HepG2 (cell line): ENCODE results near the gene CNGA2. TPM values are rescaled to one million over a fixed set of nuclear protein-coding genes. Genes with fewer than 3 reads are reported as not detected.

Experiments used
- NFYB ChIP-seq: sonication (generic); formaldehyde crosslinking; IDR thresholded peaks from 2 replicates; pipeline ENCODE4 v1.4.0; 2020; ENCODE audit warnings: missing genetic modification reagents
- NPAS2 ChIP-seq: sonication (generic); formaldehyde crosslinking; IDR thresholded peaks from 2 replicates; pipeline ENCODE4 v1.8.0; 2022; ENCODE audit warnings: mild to moderate bottlenecking, missing genetic modification reagents, borderline replicate concordance
- ZBTB21 ChIP-seq: sonication (generic); formaldehyde crosslinking; IDR thresholded peaks from 2 replicates; pipeline ENCODE4 v1.4.0; 2020; ENCODE audit warnings: missing genetic modification reagents
- ZNF225 ChIP-seq: sonication (generic); formaldehyde crosslinking; IDR thresholded peaks from 2 replicates; pipeline ENCODE4 v1.4.0; 2020; ENCODE audit warnings: mild to moderate bottlenecking, missing genetic modification reagents
- ZNF615 ChIP-seq: sonication (generic); formaldehyde crosslinking; IDR thresholded peaks from 2 replicates; pipeline ENCODE4 v1.5.0; 2020; ENCODE audit warnings: mild to moderate bottlenecking, missing genetic modification reagents, borderline replicate concordance
- ZSCAN21 ChIP-seq: sonication (generic); formaldehyde crosslinking; IDR thresholded peaks from 2 replicates; pipeline ENCODE4 v1.8.0; 2022; ENCODE audit warnings: mild to moderate bottlenecking, missing genetic modification reagents, moderate library complexity, borderline replicate concordance
- polyA plus RNA-seq, 8 experiments: library from polyadenylated mRNA; depleted of rRNA in 3 of 8; stranded (reverse) in 7 of 8; unstranded in 1 of 8; fragments of >200 nt; fragmentation: Illumina TruSeq in 4 of 8; extraction: Trizol in 4 of 8; gene quantifications; 2 replicates each; pipeline versions ENCODE4 v1.2.1 to v1.2.3, GENCODE V29; 2011 to 2016; ENCODE audit warnings: low read depth in 4 of 8, missing spikeins in 1 of 8, mixed read lengths in 1 of 8; ENCODE audit not compliant: insufficient read depth in 1 of 8
- total RNA-seq, 5 experiments: library from RNA; depleted of rRNA; stranded (reverse); fragments of >200 nt; fragmentation: Illumina TruSeq; extraction: Trizol; gene quantifications; 2 replicates each; pipeline ENCODE4 v1.2.3, GENCODE V29; 2016; ENCODE audit warnings: low read depth in 1 of 5
- TF ChIP-seq, protein P1 (sequence below): sonication (generic); formaldehyde crosslinking; IDR thresholded peaks from 2 replicates; pipeline ENCODE4 v1.4.0; 2020; ENCODE audit warnings: missing genetic modification reagents
- TF ChIP-seq, protein P2 (sequence below): IDR thresholded peaks from 2 replicates; pipeline ENCODE4 v1.6.1; 2016; ENCODE audit warnings: mild to moderate bottlenecking

CNGA2 gene
- total and polyA plus RNA-seq, 2 of the 13 experiments (the other 11 are each of a cell fraction or from before 2014, with no cell fraction given): not detected

DNA sequence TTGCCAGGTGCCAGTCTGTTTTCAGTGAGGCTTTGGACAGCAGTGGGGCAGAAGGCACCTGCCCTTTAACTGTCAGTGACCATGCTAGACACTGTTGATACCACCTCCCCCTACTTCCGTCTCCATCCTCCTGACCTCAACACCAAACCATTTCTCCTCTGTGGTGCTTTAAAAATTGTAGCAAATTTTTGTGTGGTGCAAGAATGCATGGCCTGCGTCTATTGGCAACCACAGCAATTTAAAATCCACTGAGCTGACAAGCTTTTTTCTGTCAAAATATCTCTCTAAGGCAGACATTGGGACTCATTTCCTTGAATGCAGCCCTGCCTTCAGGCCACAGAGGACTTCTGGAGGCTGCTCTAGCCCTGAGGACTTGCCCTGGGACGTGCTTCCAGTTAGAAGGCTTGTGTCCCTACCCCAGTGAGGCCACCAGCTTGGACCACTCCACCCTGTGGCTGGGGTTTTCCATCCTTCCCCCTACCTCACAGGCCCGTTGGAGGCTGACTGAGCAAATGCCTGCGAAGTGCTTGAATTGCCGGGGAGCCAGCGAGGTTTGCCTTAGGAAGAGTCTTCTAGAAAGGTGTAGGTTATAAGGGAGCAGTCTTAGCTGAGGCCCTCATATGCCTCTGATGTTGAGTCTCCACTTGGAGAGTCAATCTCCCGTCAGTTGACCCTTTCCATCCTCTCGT lies 32.4 kb upstream of the CNGA2 start (continued):
- TF ChIP-seq ZSCAN21 (CRISPR knock-in tag): no peak
- TF ChIP-seq, protein P1, sequence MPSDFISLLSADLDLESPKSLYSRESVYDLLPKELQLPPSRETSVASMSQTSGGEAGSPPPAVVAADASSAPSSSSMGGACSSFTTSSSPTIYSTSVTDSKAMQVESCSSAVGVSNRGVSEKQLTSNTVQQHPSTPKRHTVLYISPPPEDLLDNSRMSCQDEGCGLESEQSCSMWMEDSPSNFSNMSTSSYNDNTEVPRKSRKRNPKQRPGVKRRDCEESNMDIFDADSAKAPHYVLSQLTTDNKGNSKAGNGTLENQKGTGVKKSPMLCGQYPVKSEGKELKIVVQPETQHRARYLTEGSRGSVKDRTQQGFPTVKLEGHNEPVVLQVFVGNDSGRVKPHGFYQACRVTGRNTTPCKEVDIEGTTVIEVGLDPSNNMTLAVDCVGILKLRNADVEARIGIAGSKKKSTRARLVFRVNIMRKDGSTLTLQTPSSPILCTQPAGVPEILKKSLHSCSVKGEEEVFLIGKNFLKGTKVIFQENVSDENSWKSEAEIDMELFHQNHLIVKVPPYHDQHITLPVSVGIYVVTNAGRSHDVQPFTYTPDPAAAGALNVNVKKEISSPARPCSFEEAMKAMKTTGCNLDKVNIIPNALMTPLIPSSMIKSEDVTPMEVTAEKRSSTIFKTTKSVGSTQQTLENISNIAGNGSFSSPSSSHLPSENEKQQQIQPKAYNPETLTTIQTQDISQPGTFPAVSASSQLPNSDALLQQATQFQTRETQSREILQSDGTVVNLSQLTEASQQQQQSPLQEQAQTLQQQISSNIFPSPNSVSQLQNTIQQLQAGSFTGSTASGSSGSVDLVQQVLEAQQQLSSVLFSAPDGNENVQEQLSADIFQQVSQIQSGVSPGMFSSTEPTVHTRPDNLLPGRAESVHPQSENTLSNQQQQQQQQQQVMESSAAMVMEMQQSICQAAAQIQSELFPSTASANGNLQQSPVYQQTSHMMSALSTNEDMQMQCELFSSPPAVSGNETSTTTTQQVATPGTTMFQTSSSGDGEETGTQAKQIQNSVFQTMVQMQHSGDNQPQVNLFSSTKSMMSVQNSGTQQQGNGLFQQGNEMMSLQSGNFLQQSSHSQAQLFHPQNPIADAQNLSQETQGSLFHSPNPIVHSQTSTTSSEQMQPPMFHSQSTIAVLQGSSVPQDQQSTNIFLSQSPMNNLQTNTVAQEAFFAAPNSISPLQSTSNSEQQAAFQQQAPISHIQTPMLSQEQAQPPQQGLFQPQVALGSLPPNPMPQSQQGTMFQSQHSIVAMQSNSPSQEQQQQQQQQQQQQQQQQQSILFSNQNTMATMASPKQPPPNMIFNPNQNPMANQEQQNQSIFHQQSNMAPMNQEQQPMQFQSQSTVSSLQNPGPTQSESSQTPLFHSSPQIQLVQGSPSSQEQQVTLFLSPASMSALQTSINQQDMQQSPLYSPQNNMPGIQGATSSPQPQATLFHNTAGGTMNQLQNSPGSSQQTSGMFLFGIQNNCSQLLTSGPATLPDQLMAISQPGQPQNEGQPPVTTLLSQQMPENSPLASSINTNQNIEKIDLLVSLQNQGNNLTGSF (CRISPR knock-in tag): no peak
- no peak for TF ChIP-seq ZNF615 (CRISPR knock-in tag)
- TF ChIP-seq ZNF225 (CRISPR knock-in tag): no peak
- no peak for TF ChIP-seq NFYB (CRISPR knock-in tag)
- no peak for TF ChIP-seq ZBTB21
- TF ChIP-seq NPAS2 (CRISPR knock-in tag): no peak
- TF ChIP-seq, protein P2, sequence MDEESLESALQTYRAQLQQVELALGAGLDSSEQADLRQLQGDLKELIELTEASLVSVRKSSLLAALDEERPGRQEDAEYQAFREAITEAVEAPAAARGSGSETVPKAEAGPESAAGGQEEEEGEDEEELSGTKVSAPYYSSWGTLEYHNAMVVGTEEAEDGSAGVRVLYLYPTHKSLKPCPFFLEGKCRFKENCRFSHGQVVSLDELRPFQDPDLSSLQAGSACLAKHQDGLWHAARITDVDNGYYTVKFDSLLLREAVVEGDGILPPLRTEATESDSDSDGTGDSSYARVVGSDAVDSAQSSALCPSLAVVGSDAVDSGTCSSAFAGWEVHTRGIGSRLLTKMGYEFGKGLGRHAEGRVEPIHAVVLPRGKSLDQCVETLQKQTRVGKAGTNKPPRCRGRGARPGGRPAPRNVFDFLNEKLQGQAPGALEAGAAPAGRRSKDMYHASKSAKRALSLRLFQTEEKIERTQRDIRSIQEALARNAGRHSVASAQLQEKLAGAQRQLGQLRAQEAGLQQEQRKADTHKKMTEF (CRISPR knock-in tag): no peak
